Right lobe of liver (tissue), 6 donors: ENCODE data around the gene C3orf52. TPM values are rescaled to one million over a fixed set of nuclear protein-coding genes. Genes with fewer than 3 reads are reported as not detected.

Experiments used
- ATAC-seq, 4 donors: fragments of 200-7000 bp; cut with Tn5 transposase; one replicate each; pipeline ENCODE4 v1.9.1; 2020; ENCODE audit warnings: mild to moderate bottlenecking in 4 of 4, moderate library complexity in 4 of 4
- DNase-seq, 3 donors: peaks; one replicate each; pipeline ENCODE4 v3.0.0-alpha.2; 2020
- H3K27ac ChIP-seq, 3 donors: fragments of 200-600 bp; one replicate each; pipeline ENCODE4 v1.8.0; 2022
- H3K27me3 ChIP-seq, 2 donors: fragments of 200-600 bp; one replicate each; pipeline ENCODE4 v1.8.0; 2022
- H3K36me3 ChIP-seq, 4 donors: fragments of 200-600 bp; sonication (generic) in 1 of 4; one replicate each; pipeline versions ENCODE4 v1.5.1 to v1.8.0; 2017 to 2022; ENCODE audit warnings: control low read depth in 1 of 4
- H3K4me1 ChIP-seq, 4 donors: fragments of 200-600 bp; sonication (generic) in 1 of 4; one replicate each; pipeline versions ENCODE4 v1.5.1 to v1.8.0; 2017 to 2022; ENCODE audit warnings: control low read depth in 1 of 4
- H3K4me3 ChIP-seq, 3 donors: fragments of 200-600 bp; one replicate each; pipeline ENCODE4 v1.8.0; 2022
- H3K9me3 ChIP-seq, 4 donors: fragments of 200-600 bp; sonication (generic) in 1 of 4; one replicate each; pipeline versions ENCODE4 v1.5.1 to v1.8.0; 2017 to 2022; ENCODE audit warnings: control low read depth in 1 of 4
- POLR2A ChIP-seq: fragments of 450-650 bp; IDR thresholded peaks from one replicate; pipeline ENCODE4 v1.6.1; 2017; ENCODE audit warnings: antibody characterized with exemption, mild to moderate bottlenecking
- WGBS: methylation state at CpG from one replicate; pipeline ENCODE4 v1.1.6; 2018; ENCODE audit warnings: low coverage, low lambda C conversion rate; ENCODE audit not compliant: insufficient coverage; ENCODE audit errors: missing lambda C conversion rate; 5-methylcytosine and 5-hydroxymethylcytosine counted together
- intact Hi-C, 2 donors: fragments of 100-400 bp; cut with DNase I; formaldehyde crosslinking; loops; one replicate each; pipeline versions ENCODE4 v1.11.2 to v1.14.1; 2022
- total RNA-seq, 6 experiments: library from RNA; depleted of rRNA in 2 of 6; stranded (reverse); fragments of >200 nt in 2 of 6; fragmentation: NEBNext Ultra II Directional in 3 of 6; extraction: Animal tissue kit (Norgen Biotek cat#: 25700) in 3 of 6; gene quantifications; one replicate each; pipeline versions ENCODE4 v1.1.0 to v1.2.4, GENCODE V29; 2016 to 2023
- TF ChIP-seq, protein P1 (sequence below), 4 donors: fragments of 200-600 bp in 3 of 4; fragments of 450-650 bp in 1 of 4; IDR thresholded peaks; one replicate each; pipeline versions ENCODE4 v1.5.1 to v1.8.0; 2016 to 2022; ENCODE audit warnings: antibody characterized with exemption in 4 of 4, mild to moderate bottlenecking in 2 of 4
- donor health status: DM: no; HTN: yes; CAD: no.
- donor health status: DM: no; HTN: no; CAD: no.
- donor health status: DM: no; HTN: no; CAD: no.
- donor health status: DM: no; HTN: yes; CAD: no.
- donor health status: DM: no; HTN: yes; CAD: no.

C3orf52 gene
- total RNA-seq, 6 experiments from 2014 or later, result 0.12 to 0.69 (median 0.34) TPM

DNA sequence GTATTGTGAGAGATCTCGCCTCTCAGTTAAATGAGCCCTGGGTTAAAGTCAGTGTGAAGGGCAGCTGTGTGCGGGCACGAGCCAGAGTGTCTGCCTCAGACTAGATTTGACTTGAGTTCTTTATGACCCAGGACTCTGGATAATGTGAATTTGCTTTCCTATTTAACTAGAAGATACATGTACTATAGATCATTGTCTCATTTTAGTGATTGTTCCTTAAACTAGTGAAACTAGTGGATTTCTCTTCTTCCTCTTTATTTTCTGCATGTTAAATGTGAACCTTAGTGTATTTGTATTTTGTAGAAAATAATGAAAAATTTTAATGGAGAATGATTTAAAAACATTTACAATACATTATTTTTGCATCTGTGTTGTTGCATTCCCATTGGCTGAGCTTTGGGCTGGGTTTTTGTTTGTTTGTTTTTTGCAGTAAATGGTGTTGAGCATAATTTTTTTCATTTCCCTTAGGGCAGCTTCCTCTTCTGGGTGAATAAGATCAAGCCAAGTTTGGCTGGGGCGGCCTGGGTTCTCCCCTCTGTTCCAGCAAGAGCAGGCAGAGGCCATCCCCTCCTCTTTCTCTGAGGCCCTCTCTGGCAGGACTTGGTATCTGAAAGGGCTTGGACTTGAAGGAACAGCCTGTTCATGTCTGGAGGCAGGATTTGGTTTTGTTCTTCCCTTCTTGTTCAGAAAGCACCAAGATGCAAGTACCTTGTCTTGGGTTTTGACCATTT, 31.8 kb downstream of the C3orf52 start:
- Histone ChIP-seq H3K4me1 (peaks cover 0 to 10% (median 0%) of the 10 kb centered on the region in 4 donors), H3K27me3 (no peaks in the 10 kb centered on the region), H3K9me3 (peaks cover 0 to 4% (median 0%) of the 10 kb centered on the region in 4 donors), H3K27ac (no peak overlapping the region), H3K36me3 (no peaks in the 10 kb centered on the region), H3K4me3 (no peak overlapping the region)
- intact Hi-C loops, result no loop called here
- TF ChIP-seq, protein P1, sequence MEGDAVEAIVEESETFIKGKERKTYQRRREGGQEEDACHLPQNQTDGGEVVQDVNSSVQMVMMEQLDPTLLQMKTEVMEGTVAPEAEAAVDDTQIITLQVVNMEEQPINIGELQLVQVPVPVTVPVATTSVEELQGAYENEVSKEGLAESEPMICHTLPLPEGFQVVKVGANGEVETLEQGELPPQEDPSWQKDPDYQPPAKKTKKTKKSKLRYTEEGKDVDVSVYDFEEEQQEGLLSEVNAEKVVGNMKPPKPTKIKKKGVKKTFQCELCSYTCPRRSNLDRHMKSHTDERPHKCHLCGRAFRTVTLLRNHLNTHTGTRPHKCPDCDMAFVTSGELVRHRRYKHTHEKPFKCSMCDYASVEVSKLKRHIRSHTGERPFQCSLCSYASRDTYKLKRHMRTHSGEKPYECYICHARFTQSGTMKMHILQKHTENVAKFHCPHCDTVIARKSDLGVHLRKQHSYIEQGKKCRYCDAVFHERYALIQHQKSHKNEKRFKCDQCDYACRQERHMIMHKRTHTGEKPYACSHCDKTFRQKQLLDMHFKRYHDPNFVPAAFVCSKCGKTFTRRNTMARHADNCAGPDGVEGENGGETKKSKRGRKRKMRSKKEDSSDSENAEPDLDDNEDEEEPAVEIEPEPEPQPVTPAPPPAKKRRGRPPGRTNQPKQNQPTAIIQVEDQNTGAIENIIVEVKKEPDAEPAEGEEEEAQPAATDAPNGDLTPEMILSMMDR (IDR thresholded peaks at IDR 0.05), result peak in 1 of 4 donors; percentile 2
- TF ChIP-seq POLR2A, result no peak
- peak in 1 of 3 donors; percentile 25 for DNase-seq
- ATAC-seq, result peak; percentile 40 to 76 (median 61)
- WGBS, result 68% methylated on average over 4 of the region's 4 CpGs

DNA sequence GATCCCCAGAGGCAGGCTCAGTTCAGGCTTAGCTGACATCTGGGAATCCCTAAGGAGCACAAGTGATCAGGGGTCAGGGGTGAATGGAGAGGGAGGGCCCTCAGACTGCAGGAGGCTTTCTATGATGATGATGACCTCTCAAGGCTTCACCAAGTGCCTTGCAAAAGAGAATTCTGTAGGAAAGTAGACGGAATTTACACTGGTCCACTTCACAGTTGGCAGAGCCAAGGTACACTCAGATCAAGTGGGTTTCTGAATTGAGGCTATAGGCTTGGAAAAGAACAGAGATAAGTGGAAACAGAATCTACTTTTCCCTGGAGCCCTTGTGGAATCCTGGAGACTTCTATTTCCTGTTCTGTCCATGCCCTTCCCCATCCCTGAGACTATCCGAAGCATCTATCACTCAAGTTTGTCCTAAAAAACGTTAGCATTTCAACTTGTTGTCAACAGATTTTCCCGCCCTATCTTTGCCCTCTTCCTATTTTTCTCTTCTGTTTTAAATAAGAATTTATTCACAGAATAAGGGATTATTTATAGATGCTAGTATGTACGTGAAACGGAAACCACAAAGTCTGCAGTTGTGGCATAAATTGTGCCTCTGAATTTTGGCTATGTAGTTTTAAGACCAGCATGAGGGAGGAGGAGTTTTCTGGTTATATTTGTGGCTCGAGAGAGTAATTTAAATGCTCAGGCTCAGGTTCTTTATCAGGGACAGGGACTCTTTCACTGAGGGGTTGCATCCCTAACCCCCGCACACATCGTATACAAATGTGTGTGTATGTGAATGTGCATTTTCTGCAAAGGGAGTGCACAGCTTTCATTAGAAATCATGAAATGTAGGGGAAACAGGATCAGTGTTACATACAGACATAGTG, 34.0 kb downstream of the C3orf52 start:
- H3K4me1 ChIP-seq, result peaks cover 0 to 10% (median 0%) of the 10 kb centered on the region in 4 donors
- intact Hi-C loops, result no loop called here
- no peak overlapping the region for H3K27ac ChIP-seq
- H3K4me3 ChIP-seq, result no peak overlapping the region
- no peak for ATAC-seq
- 29% methylated on average over 9 of the region's 9 CpGs for WGBS
- no peaks in the 10 kb centered on the region for H3K27me3 ChIP-seq
- no peak for DNase-seq
- TF ChIP-seq POLR2A, result no peak
- TF ChIP-seq, protein P1 (IDR thresholded peaks at IDR 0.05), result no peak
- no peaks in the 10 kb centered on the region for H3K36me3 ChIP-seq
- H3K9me3 ChIP-seq, result peaks cover 0 to 4% (median 0%) of the 10 kb centered on the region in 4 donors

DNA sequence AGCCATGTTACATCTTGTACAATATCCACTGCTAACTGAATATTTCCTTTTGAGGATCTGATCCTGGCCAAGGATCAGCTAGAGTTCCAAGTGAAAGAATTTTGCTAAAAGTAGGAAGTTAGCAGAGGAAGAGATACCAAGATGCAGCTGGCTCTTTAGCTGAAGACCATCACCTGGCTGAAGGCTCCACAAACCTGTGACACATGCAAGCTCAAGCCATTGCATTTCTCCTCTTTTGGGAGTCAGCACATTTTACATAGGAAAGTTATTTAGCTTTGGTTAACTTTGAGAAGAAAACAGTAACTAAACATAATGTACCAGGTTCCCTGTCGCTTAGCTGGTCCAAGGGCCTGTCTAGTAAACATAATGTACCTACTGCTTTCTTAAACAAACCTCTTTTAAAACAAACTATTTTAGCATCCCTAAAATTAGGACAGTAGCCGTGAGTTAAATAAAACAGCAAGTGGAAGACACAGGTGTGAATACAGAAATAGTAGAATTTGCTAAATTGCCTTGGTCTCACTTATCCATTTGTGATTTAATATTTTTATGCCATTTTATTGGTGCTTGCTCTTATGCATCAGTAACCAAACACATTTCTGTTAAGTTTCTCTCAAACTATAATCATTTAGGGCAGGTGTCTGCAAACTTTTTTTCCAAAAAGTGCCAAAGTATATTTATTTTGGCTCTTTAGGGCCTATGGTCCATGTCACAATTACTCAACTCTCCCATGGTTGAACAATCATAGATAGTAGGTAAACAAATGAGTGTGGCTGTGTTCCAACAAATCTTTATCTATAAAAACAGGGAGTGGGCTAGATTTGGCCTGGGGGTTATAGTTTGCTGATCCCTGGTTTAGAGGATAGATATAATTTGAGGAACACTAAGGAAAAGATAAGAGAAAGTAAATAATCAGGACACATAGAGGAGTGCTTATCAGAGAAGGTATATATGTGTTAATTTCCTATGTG, 35.7 kb downstream of the C3orf52 start:
- Histone ChIP-seq H3K4me3 (no peak overlapping the region), H3K4me1 (peaks cover 0 to 5% (median 0%) of the 10 kb centered on the region in 4 donors), H3K27me3 (no peaks in the 10 kb centered on the region), H3K27ac (no peak overlapping the region), H3K9me3 (peaks cover 0 to 4% (median 0%) of the 10 kb centered on the region in 4 donors), H3K36me3 (no peaks in the 10 kb centered on the region)
- TF ChIP-seq POLR2A, result no peak
- TF ChIP-seq, protein P1 (IDR thresholded peaks at IDR 0.05), result no peak
- WGBS, result 47% methylated on average over 2 of the region's 2 CpGs
- no peak for DNase-seq
- peak in 2 of 4 donors; percentile 27 to 40 for ATAC-seq
- intact Hi-C loops, result no loop called here

DNA sequence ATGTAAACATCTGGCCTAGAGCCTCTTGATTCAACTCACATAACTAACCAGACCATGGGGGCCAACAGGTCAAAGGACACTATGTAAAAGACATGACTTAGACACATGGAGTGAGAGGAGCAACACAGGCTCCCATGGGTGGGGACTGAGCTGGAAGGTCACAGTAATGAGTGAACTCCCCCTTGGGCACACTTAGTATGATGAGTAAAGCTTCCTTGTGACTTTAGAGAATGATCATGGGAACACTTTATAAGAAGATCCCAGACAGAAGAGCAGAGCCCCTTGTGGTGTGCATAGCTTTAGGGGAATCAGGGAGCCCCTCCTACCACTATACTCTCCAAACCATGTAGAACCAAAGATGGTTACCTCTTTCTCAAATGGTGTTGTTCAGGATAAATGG, 36.7 kb downstream of the C3orf52 start:
- ATAC-seq (no peak), DNase-seq (no peak)
- H3K27me3 ChIP-seq, result no peaks in the 10 kb centered on the region
- TF ChIP-seq POLR2A, result no peak
- TF ChIP-seq, protein P1 (IDR thresholded peaks at IDR 0.05), result no peak
- no peaks in the 10 kb centered on the region for H3K36me3 ChIP-seq
- H3K9me3 ChIP-seq, result peaks cover 0 to 4% (median 0%) of the 10 kb centered on the region in 4 donors
- no peak overlapping the region for H3K4me3 ChIP-seq
- H3K4me1 ChIP-seq, result peaks cover 0 to 5% (median 0%) of the 10 kb centered on the region in 4 donors
- intact Hi-C loops, result no loop called here
- no peak overlapping the region for H3K27ac ChIP-seq
